ENCODE data around the gene TAS2R40.

- TF ChIP-seq POLR2A (IDR thresholded peaks at IDR 0.05), result no peak
- TF ChIP-seq, protein P1, sequence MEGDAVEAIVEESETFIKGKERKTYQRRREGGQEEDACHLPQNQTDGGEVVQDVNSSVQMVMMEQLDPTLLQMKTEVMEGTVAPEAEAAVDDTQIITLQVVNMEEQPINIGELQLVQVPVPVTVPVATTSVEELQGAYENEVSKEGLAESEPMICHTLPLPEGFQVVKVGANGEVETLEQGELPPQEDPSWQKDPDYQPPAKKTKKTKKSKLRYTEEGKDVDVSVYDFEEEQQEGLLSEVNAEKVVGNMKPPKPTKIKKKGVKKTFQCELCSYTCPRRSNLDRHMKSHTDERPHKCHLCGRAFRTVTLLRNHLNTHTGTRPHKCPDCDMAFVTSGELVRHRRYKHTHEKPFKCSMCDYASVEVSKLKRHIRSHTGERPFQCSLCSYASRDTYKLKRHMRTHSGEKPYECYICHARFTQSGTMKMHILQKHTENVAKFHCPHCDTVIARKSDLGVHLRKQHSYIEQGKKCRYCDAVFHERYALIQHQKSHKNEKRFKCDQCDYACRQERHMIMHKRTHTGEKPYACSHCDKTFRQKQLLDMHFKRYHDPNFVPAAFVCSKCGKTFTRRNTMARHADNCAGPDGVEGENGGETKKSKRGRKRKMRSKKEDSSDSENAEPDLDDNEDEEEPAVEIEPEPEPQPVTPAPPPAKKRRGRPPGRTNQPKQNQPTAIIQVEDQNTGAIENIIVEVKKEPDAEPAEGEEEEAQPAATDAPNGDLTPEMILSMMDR (IDR thresholded peaks at IDR 0.05), result no peak
Observed at GRCh38 chr7:143238289-143238980, 16.6 kb downstream of the TAS2R40 start.

Data from heart left ventricle (tissue), 13 donors.